GM10248 (cell line): ENCODE results near the gene SLC39A10.

Experiments used
- CTCF ChIA-PET: fragments of 300-600 bp; sonication (Branson Sonifier 250); formaldehyde crosslinking; extraction: SDS; loops from one replicate; lab custom pipeline; 2021; ENCODE audit warnings: antibody characterized with exemption; lab: Yijun Ruan, JAX
- POLR2A ChIA-PET: fragments of 350-650 bp; sonication (Branson Sonifier 250); formaldehyde crosslinking; extraction: SDS; loops from one replicate; lab custom pipeline; 2020; ENCODE audit warnings: antibody characterized with exemption; lab: Yijun Ruan, JAX
- DNase-seq: peaks from one replicate; pipeline ENCODE4 v3.0.0; 2012; ENCODE audit errors: extremely low spot score
- TF ChIP-seq, protein P1 (sequence below): IDR thresholded peaks from 2 replicates; pipeline ENCODE4 v1.5.1; 2012; ENCODE audit warnings: mild to moderate bottlenecking, low read depth; ENCODE audit errors: extremely low read depth, missing control alignments, control extremely low read depth

The SLC39A10 gene

DNA sequence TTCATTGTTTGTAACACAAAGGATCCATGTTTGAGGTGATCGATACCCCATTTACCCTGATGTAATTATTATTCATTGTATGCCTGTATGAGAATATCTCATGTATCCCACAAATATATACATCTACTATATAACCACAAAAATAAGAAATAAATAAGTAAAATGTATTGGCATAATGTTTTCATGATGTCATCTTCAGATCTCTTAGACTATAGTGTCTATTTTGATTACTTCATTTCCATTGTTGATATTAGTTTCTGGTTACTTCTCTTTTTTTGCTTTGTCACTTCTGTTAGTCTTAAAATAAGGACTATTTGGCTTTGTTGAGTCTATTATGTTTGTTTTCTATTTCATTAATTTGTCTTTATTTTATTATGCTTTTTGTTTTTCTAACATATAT is 109.7 kb downstream of the SLC39A10 start:
- TF ChIP-seq, protein P1, sequence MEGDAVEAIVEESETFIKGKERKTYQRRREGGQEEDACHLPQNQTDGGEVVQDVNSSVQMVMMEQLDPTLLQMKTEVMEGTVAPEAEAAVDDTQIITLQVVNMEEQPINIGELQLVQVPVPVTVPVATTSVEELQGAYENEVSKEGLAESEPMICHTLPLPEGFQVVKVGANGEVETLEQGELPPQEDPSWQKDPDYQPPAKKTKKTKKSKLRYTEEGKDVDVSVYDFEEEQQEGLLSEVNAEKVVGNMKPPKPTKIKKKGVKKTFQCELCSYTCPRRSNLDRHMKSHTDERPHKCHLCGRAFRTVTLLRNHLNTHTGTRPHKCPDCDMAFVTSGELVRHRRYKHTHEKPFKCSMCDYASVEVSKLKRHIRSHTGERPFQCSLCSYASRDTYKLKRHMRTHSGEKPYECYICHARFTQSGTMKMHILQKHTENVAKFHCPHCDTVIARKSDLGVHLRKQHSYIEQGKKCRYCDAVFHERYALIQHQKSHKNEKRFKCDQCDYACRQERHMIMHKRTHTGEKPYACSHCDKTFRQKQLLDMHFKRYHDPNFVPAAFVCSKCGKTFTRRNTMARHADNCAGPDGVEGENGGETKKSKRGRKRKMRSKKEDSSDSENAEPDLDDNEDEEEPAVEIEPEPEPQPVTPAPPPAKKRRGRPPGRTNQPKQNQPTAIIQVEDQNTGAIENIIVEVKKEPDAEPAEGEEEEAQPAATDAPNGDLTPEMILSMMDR = no peak
- ChIA-PET CTCF (interaction anchor here (0.9 to 1.7 kb wide), 2 partner anchors 8 to 9 kb away, joined by 4 read pairs; no protein-coding TSS in a partner anchor), POLR2A (interaction anchor here (1.0 kb wide), 1 partner anchor 46 kb away, joined by 3 read pairs; no protein-coding TSS in a partner anchor)
- DNase-seq = no peak

DNA sequence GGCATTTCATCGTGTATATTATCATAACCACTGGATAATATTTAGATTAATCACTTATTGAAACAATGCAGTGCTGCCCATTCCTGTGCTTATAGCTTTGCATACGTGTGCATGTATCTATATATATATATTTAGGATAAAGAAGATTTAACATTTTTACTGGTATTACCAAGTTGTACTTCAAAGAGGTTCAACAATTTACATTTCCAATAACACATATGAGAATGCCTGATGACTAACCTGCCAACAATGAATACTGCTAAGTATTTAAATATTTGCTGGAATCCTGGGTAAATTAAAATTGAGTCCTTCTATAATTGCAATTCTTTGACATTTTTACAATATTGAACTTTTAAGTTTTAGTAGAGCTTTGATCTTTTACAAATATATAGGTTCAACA is 111.4 kb downstream of the SLC39A10 start:
- ChIA-PET CTCF (no interaction called here), POLR2A (no interaction called here)
- TF ChIP-seq, protein P1 = no peak
- DNase-seq = no peak

DNA sequence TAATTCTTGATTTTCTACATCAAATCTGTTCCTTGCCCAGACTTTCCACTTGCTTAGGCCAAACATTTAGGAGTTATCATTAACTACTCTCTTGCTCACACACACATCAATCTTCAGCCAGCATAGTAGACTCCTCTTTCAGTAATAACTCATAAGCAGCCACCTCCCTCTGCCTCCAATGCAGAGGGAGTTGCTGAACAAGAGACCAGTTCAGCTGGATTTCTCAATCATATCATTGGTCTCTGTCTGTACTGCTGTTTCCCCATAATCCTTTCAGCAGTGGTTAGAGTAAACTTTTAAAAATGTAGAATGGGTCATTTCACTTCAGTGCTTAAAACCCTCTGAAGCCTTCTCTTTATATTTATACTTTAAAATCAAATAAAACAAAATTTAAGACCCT is 112.9 kb downstream of the SLC39A10 start:
- no peak for DNase-seq
- TF ChIP-seq, protein P1 = no peak
- CTCF ChIA-PET = interaction anchor here (1.2 kb wide), 1 partner anchor 13 kb away, joined by 3 read pairs; no protein-coding TSS in a partner anchor
- POLR2A ChIA-PET = no interaction called here

DNA sequence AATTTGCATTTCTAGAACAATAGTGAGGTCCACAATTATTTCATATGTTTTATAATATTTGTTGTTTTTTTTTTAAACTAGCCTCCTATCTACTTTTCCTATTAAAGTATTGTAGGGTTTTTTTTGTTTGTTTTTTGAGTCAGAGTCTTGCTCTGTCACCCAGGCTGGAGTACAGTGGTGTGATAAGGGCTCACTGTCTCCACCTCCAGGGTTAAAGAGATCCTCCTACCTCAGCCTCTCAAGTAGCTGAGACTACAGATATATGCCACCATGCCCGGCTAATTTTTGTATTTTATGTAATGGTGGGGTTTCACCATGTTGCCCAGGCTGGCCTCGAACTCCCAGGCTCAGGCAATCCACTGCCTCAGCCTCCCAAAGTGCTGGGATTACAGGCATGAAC is 122.5 kb downstream of the SLC39A10 start:
- DNase-seq = no peak
- ChIA-PET POLR2A (no interaction called here), CTCF (interaction anchor here (1.0 kb wide), 1 partner anchor 40 kb away, joined by 3 read pairs; no protein-coding TSS in a partner anchor)
- TF ChIP-seq, protein P1 = no peak

DNA sequence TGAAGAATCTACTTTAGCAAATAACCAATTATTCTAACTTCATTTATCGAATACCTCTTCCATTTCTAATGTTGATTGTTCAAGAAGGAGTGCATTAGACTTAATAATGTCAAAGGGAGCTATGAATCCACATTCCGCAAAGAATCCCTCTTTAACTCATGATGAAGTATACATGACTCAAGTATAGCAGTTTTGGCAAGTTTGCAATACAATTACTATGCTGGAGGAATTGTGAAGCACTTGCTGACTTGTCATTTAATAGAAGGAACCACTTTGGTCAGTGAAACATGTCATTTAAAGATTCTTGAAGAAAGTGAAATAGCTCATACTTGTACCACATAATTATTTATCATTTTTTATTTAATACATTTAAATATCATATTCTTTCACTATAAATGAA is 125.1 kb downstream of the SLC39A10 start:
- ChIA-PET POLR2A (no interaction called here), CTCF (no interaction called here)
- TF ChIP-seq, protein P1 = no peak
- no peak for DNase-seq
